Limb (tissue), 2 donors: ENCODE measurements around the gene PGK1.
A peak's percentile ranks its signal among the peaks of the same experiment; 100 is the strongest.
"Not testable (repeated sequence)": the region's sequence is repeated elsewhere in the genome, so short reads cannot be mapped to it uniquely, and the experiment has no call there.

Experiments
- DNase-seq, 2 donors: peaks; one replicate each; pipeline ENCODE4 v3.0.0-alpha.2; 2016; ENCODE audit errors: extremely low spot score in 2 of 2

Gene PGK1

DNA sequence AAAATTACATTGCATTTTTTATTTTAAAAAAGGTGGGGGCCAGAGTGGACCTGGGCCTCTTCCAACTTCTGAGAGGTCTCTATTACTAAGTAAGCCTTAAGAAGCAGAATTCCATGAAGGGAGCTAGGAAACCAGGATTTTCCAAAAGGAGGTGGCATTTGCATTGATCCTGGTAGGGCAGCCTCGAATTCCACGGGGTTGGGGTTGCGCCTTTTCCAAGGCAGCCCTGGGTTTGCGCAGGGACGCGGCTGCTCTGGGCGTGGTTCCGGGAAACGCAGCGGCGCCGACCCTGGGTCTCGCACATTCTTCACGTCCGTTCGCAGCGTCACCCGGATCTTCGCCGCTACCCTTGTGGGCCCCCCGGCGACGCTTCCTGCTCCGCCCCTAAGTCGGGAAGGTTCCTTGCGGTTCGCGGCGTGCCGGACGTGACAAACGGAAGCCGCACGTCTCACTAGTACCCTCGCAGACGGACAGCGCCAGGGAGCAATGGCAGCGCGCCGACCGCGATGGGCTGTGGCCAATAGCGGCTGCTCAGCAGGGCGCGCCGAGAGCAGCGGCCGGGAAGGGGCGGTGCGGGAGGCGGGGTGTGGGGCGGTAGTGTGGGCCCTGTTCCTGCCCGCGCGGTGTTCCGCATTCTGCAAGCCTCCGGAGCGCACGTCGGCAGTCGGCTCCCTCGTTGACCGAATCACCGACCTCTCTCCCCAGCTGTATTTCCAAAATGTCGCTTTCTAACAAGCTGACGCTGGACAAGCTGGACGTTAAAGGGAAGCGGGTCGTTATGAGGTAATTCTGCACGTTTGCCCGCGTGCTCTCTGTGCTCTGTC, at the start of gene PGK1:
Gene PGK1 (plus strand): TSS at position 626 of the 824 bp plus-strand sequence. CDS start 93 bp downstream, at position 719.
- peak; percentile 90 to 95 for DNase-seq

DNA sequence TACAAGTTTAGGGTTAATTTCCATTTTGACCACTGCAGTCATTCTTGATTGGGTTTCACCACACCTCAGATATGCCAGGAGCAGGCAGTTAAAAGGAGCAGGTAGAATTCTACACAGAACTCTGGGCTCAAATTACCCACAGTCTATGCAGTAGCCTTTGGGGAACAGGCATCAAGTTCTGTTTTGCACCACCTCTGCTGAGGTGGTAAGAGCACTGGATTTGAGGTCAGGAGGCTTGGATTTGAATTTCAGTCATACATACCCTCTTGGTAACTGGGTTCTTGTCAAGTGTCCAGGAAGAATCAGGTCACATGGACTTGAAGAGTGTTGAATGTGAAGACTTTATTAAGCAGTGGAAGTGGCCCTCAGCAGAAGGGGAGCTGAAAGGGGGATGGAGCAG, 40.4 kb upstream of the PGK1 start:
- DNase-seq = no peak

DNA sequence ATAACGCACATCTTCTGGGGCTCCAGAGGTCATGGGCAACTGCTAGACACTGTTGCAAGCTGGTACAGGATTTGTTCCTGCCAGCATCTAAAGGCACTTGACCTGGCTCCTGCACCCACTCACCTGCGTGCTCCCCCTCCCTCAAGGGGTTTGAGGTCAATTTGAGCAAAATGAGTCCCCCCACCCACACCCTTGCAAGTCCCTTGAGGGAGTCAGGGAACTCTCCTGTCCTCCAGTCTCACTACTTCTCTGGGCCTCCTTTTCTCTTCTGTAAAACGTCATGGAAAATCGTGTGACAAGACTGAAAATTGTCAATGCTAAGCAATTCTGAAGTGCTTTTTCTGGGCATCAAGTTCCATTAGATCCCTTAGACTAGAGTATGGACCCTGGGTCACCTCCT, 39.9 kb upstream of the PGK1 start:
- DNase-seq = no peak

DNA sequence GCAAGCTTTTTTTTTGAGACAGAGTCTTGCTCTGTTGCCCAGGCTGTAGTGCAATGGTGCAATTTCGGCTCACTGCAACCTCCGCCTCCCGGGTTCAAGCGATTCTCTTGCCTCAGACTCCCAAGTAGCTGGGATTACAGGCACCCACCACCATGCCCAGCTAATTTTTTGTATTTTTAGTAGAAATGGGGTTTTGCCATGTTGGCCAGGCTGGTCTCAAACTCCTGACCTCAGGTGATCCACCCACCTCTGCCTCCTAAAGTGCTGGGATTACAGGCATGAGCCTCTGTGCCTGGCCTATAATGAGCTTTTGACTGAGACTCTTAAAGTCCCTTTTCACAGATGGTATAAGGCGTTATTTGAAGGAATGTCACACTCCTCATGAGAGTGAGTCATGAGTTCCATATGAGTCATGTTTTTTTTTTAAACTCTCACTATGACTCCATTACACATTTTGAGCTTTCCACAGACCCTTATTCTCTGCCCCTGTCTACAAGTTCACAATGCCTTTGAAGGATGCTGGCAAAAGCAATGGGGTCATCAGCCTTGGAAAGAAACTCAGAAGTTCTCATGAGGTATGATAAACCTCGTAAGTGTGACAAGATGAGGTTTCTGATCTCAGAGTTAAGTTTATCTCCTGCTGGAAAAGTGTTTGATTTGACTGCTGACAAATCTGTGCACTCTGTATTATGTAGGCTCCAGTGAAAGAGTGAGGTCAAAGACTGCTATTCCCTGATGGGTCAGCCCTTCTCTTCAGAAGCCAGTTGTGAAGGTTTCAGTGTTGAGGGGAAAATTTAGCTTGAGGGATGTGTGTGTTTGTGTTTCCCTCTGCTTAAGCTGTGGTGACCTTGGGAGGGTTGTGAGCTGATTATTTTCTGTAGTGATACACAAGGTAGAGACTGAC, 39.1 kb upstream of the PGK1 start:
- DNase-seq = not testable (repeated sequence)

DNA sequence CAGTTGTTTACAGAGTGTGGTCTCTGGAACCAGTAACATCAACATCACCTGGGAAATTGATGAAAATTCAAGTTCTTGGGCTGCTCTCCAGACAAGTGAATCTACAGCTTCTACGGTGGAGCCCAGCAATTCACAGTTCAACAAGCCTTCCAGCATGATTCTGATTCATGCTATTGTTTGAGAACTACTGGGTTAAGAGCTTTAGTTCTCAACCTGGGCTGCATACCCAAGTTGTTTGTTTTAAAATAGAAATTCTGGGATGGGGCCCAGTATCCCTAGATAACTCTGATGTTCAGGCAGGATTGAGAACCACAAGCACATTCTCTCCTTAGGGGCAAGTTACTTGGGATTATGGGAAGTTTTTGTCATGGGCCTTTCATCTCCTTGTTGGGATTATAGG, 37.9 kb upstream of the PGK1 start:
- no peak for DNase-seq

DNA sequence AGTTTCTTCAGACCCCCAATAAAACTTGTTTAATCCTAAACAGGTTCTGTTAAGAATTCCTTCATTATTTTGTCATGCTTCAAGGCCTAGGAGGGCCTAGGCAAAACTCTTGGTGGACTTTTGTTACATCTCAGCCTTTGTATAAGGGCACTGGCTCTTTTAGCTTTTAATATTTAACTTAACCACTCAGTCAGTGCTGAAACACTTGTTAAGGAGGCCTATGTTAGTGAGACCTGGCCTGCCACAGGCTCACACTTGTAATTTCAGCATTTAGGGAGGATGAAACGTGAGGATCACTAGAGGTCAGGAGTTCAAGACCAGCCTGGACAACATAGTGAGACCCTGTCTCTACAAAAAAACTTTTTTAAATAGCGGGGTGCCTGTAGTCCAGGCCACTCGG, 32.7 kb upstream of the PGK1 start:
- no peak for DNase-seq

DNA sequence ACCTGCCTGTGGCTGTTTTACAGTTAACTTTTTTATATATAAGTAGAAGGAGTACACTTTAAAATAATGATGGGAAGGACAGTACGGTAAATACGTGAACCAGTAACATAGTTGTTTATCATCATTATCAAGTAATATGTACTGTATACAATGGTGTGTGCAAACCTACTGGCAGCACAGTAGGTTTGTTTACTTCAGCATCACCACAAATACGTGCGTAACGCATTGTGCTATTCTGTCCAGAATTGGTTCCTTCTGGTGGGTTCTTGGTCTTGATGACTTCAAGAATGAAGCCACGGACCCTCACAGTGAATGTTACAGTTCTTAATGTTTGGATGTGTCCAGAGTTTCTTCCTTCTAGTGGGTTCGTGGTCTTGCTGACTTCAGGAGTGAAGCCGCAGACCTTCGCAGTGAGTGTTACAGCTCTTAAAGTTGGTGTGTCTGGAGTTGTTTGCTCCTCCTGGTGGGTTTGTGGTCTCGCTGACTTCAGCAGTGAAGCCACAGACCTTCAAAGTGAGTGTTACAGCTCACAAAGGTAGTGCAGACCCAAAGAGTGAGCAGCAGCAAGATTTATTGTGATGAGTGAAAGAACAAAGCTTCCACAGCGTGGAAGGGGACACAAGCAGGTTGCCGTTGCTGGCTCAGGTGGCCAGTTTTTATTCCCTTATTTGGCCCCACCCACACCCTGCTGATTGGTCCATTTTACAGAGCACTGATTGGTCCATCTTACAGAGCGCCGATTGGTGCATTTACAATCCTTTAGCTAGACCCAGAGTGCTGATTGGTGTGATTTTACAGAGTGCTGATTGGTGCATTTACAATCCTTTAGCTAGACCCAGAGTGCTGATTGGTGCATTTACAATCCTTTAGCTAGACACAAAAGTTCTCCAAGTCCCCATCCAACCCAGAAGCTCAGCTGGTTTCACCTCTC, 30.6 kb upstream of the PGK1 start:
- not testable (repeated sequence) for DNase-seq

DNA sequence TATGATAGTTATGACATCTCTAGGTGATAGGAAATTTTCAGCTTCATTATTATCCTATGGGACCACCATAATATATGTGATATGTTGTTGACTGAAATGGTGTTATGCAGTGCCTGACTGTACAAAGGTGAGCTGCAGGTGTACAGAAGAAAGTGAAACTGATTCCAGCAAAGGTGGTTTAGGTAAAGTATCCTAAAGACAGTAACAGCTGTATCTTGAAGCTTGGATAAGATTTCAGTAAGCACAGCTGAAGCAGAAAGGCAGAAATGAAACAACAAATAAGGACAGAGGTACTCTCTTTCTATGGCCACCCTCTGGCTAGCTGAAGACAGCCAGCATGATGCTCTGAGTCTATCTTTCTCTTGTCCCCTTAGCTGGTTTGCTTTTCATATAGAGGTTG, 30.0 kb upstream of the PGK1 start:
- DNase-seq = no peak

DNA sequence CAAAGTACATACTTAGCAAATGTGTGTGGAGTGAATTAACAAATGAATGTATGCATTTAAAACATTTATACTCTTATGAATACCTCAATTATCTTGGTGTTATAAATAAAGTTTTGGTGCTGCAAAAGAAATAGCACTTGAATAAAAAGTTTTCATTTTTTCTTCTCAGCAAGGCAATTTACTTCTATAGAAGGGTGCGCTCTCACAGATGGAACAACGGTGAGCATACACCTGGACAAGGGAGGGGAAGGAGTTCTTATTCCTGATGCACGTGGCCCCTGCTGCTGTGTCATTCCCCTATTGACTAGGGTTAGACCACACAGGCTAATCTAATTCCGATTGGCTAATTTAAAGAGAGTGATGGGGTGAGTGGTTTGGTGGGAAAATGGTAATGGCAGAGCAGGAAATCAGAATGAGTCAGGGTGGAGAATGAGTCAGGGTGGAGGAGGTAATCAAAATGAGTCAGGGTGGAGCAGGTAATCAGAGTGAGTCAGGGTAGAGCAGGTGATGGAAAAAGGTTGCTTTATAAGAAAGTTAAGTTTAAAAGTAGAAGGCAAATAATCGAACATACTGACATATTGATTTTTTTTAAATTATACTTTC, 28.2 kb upstream of the PGK1 start:
- no peak for DNase-seq

DNA sequence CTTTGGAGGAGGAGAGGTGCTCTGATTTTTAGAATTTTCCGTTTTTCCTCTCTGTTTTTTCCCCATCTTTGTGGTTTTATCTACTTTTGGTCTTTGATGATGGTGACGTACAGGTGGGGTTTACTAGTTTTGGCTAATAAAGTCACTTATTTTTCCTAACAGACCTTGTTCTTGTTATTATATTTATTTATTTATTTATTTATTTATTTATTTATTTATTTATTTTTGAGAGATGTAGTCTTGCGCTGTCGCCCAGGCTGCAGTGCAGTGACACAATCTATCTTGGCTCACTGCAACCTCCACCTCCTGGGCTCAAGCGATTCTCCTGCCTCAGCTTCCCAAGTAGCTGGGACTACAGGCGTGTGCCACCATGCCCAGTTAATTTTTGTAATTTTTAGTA, 22.6 kb upstream of the PGK1 start:
- not testable (repeated sequence) for DNase-seq

DNA sequence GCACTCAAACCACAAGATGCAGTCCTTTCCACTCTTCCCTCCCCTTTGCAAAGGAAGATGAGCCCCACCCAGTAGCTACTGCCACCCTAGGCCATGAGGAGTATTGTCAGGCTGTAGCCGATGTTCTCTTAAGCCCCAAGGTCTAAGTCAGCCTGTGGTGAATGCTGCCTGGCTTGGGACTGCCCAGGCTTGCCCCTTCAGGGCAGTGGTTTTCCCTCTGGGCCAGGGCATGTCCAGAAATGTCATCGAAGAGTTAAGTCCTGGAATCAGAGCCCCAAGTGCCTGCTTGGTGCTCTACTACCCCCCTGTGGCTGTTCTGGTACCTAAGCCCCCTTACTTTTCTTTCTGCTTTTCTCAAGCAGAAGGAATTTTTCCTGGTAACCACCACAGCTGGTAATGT, 11.8 kb upstream of the PGK1 start:
- DNase-seq = peak in 1 of 2 donors; percentile 31

DNA sequence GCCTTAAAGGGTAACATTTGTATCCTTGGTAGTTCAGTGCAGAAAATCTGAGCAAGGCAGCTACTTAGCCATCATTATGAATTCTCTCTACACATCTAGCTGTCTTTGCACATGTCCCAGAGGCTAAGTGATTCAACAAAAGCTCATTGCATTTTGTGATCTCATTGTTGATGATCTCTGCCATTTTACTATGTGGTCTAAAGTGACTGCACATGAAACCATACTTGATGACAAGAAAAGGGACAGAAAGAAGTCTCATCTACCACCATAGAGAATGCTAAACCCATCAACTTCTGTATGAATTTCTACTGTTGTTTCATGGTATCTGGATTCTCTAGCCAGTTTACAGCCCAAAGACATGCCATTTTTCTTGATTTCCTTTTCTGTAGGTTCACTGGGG, 5.9 kb upstream of the PGK1 start:
- DNase-seq = no peak

DNA sequence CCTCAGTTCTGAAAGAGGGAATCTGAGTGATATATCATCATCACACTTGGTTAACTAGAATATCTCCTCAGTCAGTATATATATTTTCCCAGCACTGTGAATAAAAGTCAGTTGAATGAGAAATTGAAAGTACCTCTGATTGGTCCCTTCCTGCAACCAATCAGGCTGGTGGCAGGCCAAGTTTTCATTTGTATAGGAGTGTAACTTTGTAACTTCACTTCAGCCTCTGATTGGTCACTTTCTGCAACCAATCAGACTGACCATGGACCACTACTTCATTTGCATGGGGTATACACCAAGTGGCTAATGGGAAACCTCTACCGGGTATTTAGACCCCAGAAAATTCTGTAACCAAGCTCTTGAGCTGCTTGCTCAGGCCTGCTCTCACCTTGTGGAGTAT, 2.0 kb upstream of the PGK1 start:
- no peak for DNase-seq

DNA sequence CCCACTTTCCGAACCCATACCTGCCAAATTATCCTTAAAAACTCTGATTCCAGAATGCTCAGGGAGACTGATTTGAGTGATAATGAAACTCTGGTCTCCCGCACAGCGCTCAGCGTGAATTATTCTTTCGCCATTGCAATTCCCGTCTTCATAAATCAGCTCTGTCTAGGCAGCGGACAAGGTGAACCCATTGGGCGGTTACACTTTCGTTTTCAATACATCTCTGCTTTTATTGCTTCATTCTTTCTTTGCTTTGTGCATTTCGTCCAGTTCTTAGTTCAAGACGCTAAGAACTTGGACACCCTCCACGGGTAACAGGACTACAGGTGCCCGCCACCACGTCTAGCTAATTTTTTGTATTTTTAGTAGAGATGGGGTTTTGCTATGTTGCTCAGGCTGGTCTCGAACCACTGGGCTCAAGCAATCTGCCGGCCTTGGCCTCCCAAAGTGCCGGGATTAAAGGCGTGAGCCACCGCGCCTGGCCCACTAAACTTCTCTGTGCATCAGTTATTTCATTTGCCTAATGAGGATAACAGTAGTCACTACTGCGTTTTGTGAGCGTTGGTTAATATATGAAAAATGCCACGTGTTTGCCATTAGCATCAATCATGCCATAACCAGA, 936 bp upstream of the PGK1 start:
- no peak for DNase-seq

DNA sequence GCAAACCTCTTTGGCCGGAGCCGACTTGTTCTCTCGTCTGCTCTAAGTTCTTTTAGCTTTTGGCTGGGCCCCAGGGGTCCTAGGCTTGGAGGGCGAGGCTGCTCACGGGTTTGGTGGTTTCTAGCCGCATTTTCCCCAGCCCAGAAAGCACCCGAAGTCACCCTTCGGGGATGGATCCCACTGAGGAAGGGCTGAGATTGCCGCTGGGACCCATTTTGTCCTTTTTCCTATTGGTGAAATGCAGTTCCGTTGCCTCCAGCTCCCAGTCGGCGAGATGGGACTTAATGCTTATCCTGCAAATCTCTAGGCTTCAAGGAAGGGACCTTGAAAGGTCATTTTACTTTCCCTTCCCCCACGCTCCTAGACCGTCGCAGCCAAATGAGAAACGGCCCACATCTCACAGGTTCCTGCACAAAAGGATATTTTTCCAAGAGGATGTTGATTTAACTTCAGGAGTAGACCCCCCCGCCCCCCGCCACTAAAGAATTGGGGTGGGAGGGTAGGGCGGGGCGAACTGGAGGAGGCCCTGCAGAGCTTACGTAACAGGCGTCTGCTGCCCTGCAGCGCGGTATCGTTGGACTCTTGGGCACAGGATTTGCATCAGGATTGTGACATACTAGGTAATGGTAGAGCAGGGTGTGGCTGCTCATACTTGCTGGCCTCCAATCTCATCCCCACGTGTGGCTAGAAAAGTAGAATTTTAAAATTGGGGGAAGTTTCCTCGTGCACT, 564 bp downstream of the PGK1 start:
- DNase-seq = peak in 1 of 2 donors; percentile 54

DNA sequence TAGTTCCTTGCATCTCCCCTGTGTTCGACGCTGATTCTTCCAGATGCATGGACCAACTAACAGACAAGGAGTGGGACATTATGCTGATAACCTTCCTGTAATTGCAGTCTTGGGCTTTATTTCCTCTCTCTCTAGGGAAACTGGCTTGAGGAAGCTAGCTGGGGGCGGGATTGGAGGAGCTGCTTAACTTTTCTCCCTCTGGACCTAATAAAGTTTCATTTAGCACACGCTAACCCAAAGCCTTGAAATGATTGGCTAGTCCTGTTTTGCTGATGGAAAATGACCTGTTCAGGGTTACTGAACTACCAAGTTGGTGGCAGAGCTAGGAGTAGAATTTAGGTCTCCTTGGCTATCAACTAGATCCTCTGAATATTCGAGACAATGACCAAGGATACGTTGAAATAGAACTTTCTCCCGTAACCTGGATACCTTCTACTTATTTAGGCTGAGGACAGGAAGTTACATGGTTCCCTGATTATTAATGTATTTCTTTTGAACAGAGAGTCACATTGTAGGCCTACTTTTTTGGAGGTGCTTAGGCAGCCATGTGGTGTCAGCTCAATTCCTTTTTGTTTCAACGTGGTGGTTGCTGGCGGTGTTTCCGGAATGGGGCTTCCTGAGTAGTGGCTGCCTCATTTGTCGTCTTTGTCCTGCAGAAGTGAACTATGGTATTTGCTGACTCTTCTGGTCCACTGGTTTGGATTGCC, 2.0 kb downstream of the PGK1 start:
- DNase-seq = no peak

DNA sequence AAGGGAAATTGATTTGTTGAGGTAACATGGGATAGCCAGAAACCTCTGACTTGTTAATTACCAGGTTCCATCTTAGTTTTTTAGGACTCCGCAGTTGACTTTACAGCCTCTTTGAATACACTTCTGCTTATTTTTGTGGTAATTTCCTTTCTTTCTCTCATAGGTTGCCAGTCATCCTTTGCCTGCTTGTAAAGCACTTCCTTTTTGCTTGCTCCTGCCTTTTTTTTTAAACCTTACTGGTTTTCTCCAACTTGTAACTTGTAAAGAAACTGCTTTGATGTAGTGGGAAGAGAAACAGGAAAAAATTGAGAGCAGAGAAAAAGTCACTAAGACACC, 2.6 kb downstream of the PGK1 start:
- no peak for DNase-seq

DNA sequence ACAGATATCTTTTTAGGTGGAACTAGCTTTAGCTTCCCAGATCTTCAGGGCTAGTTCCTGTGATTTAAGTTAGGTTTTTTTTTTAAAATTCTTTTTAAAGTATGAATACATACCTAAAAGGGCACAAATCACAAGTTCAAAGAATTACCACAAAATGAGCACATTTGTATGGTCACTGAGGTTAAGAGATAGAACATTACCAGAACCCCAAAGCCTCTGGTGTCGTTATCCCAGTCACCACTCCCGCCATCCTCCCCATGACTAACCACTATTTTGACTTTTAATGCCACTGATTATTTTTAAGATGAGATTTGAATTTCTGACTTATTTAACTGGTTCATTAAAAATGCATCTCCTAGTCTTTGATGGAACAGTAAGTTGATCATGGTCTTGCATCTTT, 5.4 kb downstream of the PGK1 start:
- no peak for DNase-seq

DNA sequence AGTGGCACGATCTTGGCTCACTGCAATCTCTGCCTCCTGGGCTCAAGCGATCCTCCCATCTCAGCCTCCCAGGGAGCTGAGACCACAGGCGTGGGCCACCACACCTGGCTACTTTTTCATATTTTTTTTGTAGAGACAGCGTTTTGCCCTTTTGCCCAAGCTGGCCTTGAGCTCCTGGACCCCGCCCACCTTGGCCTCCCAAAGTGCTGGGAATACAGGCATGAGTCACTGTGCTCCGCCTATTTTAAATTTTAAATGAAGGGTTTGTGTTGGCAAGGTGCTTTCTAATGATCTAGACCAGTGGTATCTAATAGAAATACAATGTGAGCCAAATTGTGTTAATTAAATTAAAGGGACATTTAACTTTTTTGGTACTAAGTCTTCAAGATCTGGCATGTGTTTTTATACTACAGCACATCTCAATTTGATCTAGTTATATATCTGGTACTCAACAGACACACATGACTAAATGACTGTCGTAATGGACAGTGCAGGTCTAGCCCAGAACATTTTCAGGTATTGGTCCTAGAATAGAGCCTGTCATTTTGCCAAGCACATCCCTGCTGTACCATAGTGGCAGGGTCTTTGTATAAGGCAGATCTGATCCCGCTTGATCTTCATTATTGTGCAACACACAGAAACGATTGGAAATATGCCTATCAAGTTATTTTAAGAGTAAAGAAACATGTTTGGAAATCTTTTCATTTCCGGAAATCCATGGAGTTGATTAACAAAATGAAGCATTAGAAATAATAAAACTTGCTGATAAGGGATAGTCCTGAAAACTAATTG, 7.3 kb downstream of the PGK1 start:
- no peak for DNase-seq
